GM11168 (cell line): ENCODE results near the gene ENDOU.
"Not testable (repeated sequence)": the region's sequence is repeated elsewhere in the genome, so short reads cannot be mapped to it uniquely, and the experiment has no call there.

Experiments
- in situ Hi-C: fragments of 300-500 bp; cut with MboI; formaldehyde crosslinking; loops from one replicate; pipeline ENCODE4 v1.12.0; 2022; ENCODE audit warnings: low sequenced_read_pairs; ENCODE audit not compliant: unreplicated experiment

ENDOU gene

GRCh38 chr12:47700263-47700662 lies 25.0 kb downstream of the ENDOU start:
- in situ Hi-C loops, result no loop called here

GRCh38 chr12:47698631-47699030 lies 26.7 kb downstream of the ENDOU start:
- in situ Hi-C loops, result no loop called here

- in situ Hi-C loops, result no loop called here
Observed at GRCh38 chr12:47698055-47698454, 27.2 kb downstream of the ENDOU start.

DNA sequence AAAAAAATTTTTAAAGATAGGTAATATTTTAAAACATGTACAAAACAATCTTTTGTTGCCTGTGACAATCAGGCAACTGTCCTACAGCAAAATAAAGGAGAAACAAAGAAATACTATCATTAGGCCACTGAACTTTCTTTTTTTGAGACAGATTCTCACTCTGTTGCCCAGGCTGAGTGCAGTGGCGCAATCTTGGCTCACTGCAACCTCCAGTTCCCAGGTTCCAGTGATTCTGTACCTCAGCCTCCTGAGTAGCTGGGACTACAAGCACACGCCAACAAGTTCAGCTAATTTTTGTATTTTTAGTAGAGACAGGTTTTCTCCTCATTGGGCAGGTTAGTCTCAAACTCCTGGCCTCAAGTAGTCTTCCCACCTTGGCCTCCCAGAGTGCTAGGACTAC lies 36.1 kb downstream of the ENDOU start:
- in situ Hi-C loops, result no loop called here

DNA sequence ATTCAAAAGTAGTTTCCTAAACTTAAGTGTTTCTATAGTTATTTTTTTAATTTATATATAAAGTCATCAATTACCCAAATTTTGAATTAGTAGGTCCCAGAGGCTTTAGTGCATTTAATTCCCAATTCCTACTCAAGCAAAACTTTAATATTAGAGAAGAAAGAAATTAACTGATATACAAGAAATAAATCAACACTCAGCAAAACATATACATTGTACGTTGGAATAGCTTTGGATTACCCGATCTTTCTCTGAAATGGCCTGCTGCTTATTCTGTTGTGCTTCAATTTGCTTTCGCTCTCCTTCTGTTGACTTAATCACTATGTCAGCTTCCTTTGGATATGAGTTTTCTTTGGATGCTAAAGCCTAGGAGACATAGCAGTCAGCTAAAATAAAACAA lies 37.7 kb downstream of the ENDOU start:
- in situ Hi-C loops, result no loop called here

GRCh38 chr12:47686645-47687240 lies 38.5 kb downstream of the ENDOU start:
- in situ Hi-C loops, result no loop called here

GRCh38 chr12:47679785-47680184 lies 45.5 kb downstream of the ENDOU start:
- in situ Hi-C loops, result no loop called here

- in situ Hi-C loops, result no loop called here
Observed at GRCh38 chr12:47672068-47672467, 53.2 kb downstream of the ENDOU start.

DNA sequence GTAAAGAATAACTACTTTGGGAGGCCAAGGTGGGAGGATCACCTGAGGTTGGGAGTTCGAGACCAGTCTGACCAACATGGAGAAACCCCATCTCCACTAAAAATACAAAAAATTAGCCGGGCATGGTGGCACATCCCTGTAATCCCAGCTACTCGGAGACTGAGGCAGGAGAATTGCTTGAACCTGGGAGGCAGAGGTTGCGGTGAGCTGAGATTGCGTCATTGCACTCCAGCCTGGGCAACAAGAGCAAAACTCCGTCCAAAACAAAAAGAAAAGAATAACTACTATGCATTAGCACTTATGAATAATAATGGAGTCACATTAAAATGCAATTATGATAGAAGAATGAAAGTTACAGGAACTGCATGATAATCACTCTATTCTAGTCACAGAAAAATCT lies 57.4 kb downstream of the ENDOU start:
- in situ Hi-C loops, result not testable (repeated sequence)
